Non-pigmented ciliary epithelial cell (primary cell): ENCODE data around the gene PRR29.
"Not testable (repeated sequence)": the region's sequence is repeated elsewhere in the genome, so short reads cannot be mapped to it uniquely, and the experiment has no call there.

Source experiments
- DNase-seq: peaks from one replicate; pipeline ENCODE4 v3.0.0-alpha.2; 2010; ENCODE audit warnings: low read depth

PRR29 gene

DNA sequence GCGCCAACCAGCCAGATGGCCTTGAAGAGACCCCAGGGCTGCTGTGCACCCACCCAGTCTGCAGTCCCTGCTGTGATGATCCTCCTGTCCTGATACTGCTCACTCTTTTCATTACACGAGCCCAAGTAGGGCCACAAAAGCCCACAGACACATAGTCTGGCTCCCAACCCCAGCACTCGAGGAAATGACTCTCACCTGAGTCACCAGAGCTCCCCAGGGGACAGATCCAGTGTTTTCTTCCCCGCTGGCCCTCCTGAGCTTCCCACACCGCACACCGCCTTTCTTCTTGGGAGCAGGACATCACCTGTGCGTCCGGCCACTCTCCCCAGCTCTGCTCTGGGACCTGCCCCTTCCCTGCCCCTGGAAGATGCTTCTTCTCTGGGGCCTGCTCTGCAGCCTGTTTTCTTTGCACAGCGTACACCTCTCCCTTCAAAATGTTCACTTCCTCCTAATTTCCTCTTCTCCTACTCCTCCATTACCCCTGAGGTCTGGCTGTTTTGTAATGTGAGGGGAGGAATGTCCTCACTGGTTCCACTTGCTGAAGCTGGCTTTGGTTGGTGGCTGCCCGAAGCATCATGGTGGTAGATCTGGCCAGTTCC lies 23.5 kb upstream of the PRR29 start:
- DNase-seq = no peak

DNA sequence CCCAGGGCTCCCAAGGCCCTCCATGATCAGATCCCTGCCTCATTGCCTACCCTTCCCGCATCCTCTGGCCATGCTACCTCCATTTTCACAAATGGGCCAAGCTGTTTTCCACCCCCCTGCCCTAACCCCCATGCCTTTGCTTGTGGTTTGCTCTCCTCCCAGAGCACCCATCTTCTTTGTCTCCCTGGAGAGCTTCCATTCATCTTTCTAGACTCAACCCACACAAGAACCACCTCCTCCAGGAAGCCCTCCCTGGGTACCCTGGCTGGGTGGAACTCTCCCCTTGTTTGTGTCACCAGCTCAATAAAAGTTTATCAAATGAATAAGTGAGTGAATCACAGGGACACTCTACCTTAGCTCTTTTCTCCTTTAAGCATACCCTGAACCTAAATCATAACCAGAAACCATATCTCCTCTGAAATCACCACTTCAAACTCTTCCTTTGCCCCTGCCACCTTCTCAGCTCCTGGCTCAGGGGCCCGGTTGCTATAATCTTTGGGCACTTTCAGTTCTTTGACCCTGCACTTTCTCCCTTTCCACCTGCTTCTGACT lies 22.5 kb upstream of the PRR29 start:
- DNase-seq = no peak

DNA sequence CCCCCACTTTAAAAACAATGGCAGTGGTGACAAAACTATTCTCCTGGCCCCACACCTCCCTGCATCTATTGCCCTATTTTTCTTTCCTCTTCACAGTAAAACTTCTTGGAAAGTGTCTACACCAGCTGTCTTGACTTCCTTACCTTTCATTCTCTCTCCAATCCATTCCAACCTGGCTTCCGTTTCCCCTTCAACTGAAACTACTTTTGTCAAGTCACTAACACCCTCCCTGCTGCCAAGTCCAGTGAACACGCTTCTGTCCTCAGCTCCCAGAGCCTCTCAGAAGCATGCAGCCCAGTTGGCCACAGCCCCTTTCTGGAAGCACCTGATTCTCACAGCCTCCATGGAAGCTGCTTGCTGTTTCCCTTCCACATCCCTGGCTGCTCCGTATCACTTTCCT lies 21.4 kb upstream of the PRR29 start:
- no peak for DNase-seq

DNA sequence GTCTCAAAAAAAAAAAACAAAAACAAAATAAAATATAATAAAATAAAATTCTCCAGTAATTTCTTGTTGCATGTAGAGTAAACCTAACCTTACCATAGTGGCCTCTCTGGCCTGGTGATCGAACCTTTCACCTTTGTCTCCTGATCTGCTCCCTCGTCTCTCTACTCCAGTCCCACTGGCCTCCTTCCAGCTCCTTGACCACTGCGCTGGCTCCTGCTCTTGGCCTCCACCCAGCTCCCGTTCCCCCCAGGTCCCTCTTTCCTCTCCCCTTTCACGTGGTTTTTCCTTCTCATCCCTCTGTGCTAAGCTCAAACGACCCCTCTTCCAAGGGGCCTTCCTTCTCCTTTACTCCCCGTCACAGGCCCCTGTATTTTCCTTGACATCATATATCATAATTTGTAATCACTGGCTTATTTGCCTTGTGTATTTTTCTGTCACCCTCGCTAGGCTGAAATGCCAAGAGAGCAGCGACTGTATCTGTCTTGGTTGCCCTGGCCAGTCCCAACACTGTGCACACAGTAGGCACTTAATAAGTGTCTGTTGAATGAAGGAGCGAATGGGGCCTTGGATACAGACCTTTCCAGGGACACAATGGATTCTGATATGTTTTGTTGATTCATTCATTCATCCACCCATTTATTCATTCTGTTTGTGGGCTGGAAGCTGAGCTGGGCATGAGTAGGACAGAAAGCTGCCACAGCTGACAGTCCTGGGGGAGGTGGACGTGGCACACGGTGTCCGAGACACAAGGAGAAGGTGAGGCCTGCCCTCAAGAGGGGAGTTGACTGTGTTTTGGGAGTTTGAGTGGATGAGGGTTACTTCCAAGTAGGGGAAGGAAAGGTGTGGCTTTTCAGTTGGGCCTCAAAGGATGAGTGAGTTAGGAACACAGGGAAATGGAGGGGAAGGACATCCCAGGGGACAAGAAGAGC lies 19.6 kb upstream of the PRR29 start:
- no peak for DNase-seq

DNA sequence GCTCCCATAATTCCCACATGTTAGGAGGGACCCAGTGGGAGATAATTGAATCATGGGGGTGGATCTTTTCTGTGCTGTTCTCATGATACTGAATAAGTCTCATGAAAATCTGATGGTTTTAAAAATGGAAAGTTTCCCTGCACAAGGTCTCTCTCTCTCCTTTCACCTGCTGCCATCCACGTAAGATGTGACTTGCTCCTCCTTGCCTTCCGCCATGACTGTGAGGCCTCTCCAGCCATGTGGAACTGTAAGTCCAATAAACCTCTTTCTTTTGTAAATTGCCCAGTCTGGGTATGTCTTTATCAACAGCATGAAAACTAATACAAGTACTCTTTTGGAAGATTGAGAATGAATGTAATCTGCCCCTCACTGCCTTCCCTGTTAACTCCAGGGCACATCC lies 15.5 kb upstream of the PRR29 start:
- not testable (repeated sequence) for DNase-seq

DNA sequence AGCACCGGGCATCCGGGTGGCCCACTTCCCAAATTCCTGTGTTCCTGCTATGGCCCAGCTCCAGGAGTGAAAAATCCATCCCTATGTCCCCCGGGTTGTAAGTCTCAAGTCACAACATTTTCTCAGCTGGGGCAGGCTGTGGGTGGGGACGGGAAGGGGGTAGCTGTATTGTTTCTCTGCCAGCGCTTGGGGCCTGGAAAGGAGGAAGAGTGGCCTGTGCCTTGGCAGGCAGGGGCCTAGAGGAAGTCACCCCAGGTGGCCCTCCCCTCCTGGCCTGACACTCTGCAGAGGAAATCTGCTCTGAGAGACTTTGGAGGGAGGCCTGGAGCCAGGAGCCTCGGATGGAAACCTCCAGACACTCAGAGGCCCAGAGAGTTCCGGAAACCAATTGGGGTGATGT lies 14.8 kb upstream of the PRR29 start:
- DNase-seq = no peak

DNA sequence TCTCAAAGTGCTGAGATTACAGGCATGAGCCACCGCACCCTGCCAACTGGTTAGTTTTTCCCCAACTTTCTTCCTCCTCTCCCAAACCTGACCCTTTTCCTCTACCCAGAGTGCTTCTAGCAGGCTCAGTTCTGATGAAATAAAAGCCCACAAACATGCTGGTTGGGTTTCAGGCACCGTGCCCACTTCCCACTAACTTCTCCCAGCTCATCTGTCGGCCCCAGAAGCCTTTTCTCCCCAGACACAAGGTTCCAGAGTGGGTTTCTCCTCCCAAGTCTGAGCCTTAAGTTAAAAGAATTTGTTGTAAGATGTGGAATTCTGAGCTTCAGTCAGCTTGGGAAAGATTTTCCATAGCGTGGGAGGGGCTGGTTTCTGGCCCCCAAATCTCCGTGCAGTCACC lies 13.9 kb upstream of the PRR29 start:
- no peak for DNase-seq

DNA sequence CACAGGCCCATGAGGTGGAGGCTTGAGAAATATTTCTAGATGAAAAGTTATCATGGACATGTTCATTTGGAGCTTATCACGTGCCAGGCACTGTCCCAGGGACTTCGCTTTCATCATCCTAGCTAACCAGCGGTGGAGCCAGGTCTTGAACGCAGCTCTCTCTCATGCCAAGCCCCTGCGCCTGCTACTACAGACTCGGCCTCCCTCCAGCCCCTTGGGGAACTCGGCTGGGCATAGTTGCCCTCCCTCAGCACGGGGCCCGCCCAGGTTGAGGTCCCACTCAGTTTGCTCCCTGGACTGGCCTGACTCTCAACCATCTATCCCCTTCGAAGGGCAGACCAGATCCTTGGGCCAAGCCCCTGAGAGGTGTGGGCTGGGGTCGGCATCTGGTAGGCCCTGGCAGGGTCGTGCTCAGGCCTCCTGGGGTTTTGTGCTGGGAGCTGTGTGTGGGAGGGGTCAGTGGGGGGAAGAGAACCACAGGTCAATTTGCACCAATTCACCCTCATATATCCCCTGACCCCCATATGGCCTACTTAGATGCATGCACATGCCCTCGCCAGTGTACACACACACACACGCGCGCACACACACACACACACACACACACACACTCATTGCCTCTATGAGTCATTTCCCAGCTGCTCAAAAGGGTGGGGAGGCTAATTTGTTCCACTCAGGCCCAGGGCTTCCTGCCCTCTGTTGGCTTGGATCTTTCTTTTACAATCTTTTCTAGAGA lies 13.3 kb upstream of the PRR29 start:
- peak; percentile 55 for DNase-seq

DNA sequence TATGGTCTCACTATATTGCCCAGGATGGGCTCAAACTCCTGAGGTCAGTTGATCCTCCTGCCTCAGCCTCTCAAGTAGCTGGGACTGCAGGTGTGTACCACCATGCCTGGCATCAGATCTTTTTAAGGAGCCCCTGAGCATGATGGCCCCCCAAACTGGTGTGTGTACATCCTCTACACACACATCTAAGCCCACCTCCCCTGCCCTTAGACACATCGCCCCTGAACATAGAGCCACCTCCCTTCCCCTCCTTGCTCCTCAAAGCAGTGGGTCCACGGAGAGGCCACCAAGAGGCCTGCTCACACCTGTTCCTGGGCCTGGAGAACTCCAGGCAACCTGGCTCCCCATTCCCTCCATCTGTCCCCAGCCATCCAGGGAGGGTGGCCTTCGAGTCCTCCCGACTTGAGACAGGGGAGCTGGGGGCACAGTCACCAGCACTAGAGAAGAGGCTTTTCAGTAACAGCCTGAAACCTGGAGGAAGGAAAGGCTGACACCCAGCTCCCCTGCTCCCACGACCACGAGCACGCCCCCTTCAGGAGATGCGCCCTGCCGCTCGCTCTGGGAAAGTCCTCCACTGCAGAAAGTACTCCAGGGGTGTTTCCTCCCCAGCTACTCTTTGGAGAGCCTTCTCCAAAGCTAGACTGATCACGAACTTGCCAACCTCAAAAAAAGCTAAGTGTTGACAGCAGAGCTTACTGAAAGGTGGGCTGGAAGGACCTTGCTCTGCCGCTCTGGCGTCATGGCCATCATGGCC lies 12.6 kb upstream of the PRR29 start:
- DNase-seq = no peak

DNA sequence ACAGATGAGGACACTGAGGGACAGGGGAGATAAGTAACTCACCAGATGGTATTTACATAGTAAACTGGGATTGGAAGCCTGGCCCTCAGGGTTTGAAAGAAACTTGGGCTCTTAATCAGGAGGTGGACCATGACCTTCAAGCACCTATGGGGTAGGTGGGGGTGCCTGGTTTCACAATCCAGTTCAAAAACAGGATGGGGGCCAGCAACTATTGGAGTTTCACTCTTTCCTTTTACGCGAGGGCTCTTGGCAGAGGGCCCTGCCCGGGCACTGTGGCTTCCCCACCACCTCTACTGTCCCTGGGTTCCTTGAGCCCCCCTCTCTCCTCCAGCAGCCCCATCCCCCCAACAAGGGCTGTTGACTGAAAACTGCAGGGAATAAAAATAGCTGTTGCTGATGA lies 11.3 kb upstream of the PRR29 start:
- DNase-seq = no peak

DNA sequence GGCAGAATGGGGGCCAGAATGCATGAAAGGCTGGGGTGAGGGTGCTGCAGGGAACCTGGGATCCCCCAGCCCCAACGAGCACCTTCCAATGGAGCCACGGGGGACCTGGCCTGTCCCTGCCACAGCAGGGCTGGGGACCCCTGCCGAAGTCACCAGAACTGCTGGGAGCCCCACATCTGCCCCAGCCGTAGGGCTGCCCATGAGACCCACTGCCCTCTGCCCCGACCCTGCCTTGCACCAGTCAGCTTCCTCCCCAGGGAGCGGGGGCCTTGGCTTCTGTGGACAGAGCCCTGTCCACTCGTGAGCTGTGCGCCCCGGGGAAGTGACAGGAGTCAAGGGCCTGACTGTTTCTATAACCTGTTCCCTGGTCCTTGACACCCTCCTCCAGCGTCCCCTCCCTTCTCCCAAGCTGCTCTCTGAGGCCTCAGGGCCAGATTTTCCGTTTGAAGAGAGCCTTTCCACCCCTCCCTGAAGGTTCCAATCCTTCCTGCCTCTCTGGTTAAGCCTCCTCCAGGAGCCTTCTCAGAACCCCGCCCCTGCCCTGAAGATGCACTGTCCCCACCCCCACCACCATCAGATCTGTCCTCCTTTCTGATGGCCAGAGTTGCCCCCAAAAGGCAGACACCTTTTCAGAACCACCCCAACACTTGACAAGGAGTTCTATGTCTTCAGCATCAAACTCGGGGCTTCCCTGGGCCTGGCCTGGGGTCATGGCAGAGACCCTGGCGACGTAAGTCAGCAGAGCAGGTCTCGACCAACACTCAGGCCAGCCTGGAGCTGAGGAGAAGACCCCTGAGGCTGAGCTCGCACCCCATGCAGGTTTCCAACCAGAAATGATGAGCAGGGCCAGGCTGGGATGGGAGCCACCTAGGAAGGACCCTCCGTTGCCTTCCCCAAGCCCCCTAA lies 10.7 kb upstream of the PRR29 start:
- DNase-seq = no peak

DNA sequence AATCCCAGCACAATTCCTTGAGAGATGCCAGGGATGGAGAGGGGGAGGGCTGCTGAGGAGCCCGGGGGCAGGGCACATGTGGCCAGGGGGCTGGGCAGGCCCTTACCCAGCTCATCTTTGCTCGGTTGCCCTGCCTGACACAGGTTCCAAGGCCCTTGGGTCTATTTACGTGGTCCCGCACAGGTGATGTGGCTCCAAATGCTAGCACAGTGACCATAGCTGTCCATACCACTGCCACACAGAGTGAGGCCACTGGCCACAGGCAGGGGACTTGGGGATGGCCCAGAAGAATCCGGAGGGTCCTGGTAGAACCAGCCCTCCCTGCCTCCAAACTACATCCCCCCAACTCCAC lies 10.0 kb upstream of the PRR29 start:
- no peak for DNase-seq

DNA sequence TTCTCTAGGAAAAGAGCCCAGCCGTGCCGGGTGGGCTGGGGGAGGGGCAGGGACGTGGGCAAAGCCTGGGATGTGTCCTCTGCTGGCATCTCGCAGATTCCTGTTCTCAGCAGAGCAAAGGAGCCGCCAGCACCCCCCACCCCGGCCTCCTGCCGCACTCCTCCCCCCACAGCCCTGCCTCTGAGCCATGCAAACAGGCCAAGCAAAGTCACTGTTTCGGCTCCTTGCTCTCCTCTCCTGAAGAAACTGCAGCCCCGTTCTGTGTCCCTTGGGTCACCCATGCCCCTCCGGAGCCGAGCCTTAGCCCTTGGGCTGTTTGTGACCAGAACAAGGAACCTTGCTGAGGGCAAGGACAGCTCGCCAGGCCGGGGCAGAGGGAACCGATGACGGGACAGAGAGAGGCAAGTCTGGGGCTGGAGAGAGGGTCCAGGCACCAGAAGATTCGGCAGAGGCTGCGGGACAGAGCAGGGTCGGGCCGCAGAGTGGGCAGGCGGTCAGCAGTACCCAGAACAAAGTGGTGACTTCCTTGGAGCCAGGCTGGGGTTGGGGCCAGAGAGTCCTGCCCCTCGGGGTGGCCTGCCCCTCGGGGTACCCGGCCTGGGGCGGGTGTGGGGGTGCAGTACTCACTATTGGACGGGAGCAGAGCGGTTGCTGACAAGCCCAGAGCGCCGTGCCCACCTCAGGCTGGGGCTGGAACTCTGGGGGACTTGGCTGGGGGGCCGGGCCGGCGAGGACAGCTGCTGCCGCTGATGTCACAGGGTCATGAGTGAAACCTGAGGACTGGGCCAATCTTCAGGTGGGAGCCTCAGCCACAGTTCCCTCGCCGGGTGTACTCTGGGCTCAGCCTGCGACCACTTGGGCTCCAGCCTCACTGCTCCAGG lies 9.2 kb upstream of the PRR29 start:
- DNase-seq = no peak

DNA sequence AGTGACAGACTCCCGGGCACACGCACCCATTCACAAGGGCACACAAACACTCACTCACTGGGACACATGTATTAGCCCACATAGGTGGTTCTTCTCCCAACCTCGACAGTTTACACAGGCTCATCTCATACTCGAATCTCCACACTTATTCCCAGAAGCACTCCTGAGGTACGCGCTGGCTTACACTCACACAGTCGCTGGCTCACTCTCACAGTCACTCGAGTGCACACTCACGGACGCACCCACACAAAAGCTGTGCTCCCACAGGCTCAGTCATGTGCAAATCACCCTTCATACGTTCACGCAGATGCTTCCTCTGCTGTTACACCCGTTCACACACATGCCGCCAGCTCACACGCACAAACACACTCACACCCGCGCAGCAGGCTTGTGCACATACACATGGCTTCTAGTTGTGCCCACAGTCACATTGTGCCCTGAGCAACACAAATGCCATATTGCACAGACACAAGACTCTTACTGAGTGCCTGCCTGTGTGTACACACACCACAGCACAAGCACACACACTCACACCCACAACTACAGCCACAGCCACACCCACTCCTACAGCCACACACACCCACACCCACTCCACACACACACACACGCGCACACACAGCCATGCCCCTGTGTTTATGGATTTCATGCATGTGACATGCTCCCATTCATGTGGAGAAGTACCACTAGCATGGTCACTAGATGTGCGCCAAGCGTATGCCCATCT lies 8.4 kb upstream of the PRR29 start:
- DNase-seq = no peak

DNA sequence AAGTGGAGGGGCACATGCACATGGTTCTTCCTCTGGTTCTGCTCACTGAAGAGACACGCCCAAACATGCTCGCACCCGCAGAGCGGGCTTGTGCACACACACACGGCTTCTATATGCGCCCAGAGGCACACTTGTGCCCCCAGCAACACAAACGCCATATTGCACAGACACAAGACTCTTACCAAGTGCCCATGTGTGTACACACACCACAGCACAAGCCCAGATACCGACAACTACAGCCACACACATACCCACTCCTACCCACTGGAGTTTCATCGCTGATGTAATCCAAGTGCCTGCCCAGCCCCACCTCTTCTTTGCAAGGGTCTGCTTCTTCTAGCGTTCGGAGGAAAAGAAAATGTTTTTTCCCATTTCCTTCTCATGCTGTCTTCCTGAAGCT lies 6.5 kb upstream of the PRR29 start:
- DNase-seq = no peak

DNA sequence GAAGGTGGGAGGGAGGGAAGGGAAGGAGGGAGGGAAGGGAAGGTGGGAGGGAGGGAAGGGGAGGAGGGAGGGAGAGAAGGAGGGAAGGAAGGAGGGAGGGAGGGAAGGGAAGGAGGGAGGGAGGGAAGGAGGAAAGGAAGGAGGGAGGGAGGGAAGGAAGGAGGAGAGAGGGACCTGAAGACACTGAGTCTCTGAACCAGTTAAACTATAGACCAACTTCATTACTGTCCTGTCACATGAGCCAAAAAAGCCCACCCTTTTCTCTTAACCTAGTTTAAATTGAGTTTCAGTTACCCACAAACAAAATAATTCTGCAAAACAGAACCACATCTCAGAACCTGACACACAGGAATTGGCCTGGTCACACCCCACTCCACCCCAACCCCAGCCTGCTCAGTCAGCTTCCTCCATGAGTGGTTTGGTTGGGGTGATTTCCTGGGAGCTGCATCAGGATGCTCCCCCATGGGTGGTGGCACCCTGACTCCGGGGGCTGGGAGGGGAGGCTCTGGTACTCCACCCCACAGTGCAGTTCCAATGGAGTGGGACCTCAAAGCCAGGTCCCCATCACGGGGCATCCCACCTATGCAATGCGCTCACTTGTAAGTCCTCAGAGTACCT lies 4.7 kb upstream of the PRR29 start:
- no peak for DNase-seq

DNA sequence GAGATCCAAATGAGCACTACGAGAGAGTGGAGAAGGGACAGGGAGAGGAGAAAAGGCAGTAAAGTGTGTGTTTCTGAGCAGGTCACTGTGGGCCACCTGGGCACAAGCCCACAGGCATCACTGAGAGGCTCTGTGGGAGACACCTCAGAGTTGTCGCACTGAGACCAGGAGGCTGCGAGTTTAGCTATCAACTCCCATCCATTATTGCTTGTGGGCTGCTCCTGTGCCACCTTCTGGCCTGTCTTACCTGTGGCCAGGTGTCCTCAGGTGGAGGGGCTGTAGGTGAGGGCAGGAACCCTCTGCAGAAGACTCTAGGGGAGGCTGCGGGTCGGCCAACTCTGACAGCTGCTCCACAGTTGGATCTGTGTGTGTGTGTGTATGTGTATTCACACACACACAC lies 2.5 kb upstream of the PRR29 start:
- no peak for DNase-seq

DNA sequence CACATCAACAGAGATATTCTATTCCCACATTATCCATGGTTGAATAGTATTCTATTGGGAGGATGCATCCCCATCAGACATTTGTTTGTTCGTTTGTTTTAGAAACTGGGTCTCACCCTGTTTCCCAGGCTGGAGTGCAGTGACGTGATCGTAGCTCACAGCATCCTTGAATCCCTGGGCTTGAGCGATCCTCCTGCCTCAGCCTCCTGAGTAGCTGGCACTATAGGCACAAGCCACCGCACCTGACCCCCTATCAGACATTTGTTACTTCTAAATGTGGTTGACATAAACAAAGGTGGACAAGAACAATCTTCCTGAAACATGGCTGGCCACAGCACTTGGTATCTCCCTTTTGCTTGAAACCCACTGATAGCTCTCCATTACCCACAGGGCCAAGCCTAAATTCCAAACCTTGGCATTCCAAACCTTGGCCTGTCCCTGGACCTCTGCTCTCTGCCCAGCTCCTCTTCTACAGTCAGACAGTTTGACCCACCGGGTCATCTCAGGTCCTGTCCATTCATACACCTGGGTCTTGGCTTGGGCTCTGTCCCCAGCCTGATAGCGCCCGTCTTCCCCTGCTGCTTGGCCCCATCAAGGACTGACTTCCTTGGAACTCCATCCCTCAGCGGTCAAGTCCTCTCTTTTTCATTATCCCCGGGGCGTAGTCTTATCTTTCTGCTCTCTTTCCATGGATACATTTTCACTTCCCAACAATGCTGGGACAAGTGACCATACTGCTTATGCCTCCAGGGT lies 1.5 kb upstream of the PRR29 start:
- DNase-seq = no peak
